ENCODE data around the gene RAD50. TPM values are rescaled to one million over a fixed set of nuclear protein-coding genes. Genes with fewer than 3 reads are reported as not detected.

RAD50 gene
- total RNA-seq, 2 donors from 2014 or later = 28.4 to 32.7 TPM

- no peak overlapping the region for H3K4me3 ChIP-seq
- no peaks in the 10 kb centered on the region for H3K4me1 ChIP-seq (ENCODE audit: control insufficient read depth in 1 of 2, low read depth in 2 of 2)
- no peaks in the 10 kb centered on the region for H3K27me3 ChIP-seq (replicated peaks; ENCODE audit: insufficient read depth)
- H3K9me3 ChIP-seq = no peaks in the 10 kb centered on the region
- ATAC-seq (ENCODE audit: insufficient number of reproducible peaks, low FRiP score, low read depth) (no peak), DNase-seq (ENCODE audit: low spot score) (no peak)
- no peaks in the 10 kb centered on the region for H3K36me3 ChIP-seq
- H3K27ac ChIP-seq = no peak overlapping the region
- TF ChIP-seq, protein P1, sequence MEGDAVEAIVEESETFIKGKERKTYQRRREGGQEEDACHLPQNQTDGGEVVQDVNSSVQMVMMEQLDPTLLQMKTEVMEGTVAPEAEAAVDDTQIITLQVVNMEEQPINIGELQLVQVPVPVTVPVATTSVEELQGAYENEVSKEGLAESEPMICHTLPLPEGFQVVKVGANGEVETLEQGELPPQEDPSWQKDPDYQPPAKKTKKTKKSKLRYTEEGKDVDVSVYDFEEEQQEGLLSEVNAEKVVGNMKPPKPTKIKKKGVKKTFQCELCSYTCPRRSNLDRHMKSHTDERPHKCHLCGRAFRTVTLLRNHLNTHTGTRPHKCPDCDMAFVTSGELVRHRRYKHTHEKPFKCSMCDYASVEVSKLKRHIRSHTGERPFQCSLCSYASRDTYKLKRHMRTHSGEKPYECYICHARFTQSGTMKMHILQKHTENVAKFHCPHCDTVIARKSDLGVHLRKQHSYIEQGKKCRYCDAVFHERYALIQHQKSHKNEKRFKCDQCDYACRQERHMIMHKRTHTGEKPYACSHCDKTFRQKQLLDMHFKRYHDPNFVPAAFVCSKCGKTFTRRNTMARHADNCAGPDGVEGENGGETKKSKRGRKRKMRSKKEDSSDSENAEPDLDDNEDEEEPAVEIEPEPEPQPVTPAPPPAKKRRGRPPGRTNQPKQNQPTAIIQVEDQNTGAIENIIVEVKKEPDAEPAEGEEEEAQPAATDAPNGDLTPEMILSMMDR (IDR thresholded peaks at IDR 0.05) = no peak
Measured at GRCh38 chr5:132539716-132540115, 17.1 kb upstream of the RAD50 start.

DNA sequence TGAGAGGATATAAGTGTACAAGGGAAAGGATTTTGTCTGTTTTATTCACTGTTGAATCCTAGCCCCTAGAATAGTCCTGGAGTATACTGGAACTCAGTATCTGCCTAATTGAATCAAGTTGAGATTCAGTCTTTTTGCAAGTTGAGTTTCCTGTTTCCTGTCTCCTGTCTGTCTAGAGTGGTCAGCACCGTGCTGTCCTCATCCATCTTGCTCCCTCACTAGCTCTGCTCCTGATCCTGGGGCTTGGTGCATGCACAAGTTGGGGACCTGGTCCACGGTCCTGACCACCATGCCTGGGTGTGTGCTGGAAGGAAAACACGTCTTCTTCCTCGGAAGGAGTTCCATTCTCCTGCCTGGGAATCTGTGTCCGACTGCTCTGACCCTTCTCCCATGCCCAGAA, 16.6 kb upstream of the RAD50 start:
- Histone ChIP-seq H3K4me3 (no peak overlapping the region), H3K4me1 (ENCODE audit: control insufficient read depth in 1 of 2, low read depth in 2 of 2) (no peaks in the 10 kb centered on the region), H3K36me3 (no peaks in the 10 kb centered on the region), H3K27me3 (replicated peaks; ENCODE audit: insufficient read depth) (no peaks in the 10 kb centered on the region), H3K27ac (no peak overlapping the region), H3K9me3 (no peaks in the 10 kb centered on the region)
- DNase-seq (ENCODE audit: low spot score) (no peak), ATAC-seq (ENCODE audit: insufficient number of reproducible peaks, low FRiP score, low read depth) (no peak)
- TF ChIP-seq, protein P1 (IDR thresholded peaks at IDR 0.05) = no peak

DNA sequence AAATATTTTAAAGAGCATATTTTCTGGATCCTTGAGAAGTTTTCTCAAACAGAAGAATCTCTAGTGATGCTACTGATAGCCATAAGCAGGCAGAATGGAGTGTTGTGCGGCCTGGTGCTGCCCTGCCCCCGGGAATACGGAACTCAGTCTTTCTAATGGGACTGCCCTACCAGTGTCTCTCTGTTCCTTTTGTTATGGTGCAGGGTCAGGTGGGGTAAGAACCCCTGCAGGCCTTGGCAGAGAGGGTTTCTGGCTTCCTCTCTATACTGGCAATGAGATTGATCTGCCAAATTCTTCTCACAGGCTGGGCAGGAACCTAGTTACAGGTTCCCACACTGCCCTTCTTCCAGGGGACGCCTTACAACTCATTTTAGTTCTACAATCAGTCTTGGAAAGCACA, 16.0 kb upstream of the RAD50 start:
- no peak overlapping the region for H3K4me3 ChIP-seq
- H3K9me3 ChIP-seq = no peaks in the 10 kb centered on the region
- no peaks in the 10 kb centered on the region for H3K36me3 ChIP-seq
- H3K4me1 ChIP-seq (ENCODE audit: control insufficient read depth in 1 of 2, low read depth in 2 of 2) = no peaks in the 10 kb centered on the region
- H3K27me3 ChIP-seq (replicated peaks; ENCODE audit: insufficient read depth) = no peaks in the 10 kb centered on the region
- no peak for DNase-seq (ENCODE audit: low spot score)
- no peak overlapping the region for H3K27ac ChIP-seq
- no peak for ATAC-seq (ENCODE audit: insufficient number of reproducible peaks, low FRiP score, low read depth)
- TF ChIP-seq, protein P1 (IDR thresholded peaks at IDR 0.05) = no peak

GRCh38 chr5:132543472-132544201, 13.1 kb upstream of the RAD50 start, which contains the start of gene IL5:
Gene IL5, minus strand, starts transcription at chr5:132543522. Its CDS starts 44 bp downstream, at chr5:132543478.
- no peak for DNase-seq (ENCODE audit: low spot score)
- ATAC-seq (ENCODE audit: insufficient number of reproducible peaks, low FRiP score, low read depth) = no peak
- TF ChIP-seq, protein P1 (IDR thresholded peaks at IDR 0.05) = no peak
- Histone ChIP-seq H3K27ac (no peak within 1 kb of the TSS), H3K36me3 (no peaks in the 10 kb centered on the region), H3K9me3 (no peaks in the 10 kb centered on the region), H3K4me1 (ENCODE audit: control insufficient read depth in 1 of 2, low read depth in 2 of 2) (no peaks in the 10 kb centered on the region), H3K4me3 (no peak within 1 kb of the TSS), H3K27me3 (replicated peaks; ENCODE audit: insufficient read depth) (no peaks in the 10 kb centered on the region)

- TF ChIP-seq, protein P1 (IDR thresholded peaks at IDR 0.05) = no peak
- DNase-seq (ENCODE audit: low spot score) (no peak), ATAC-seq (ENCODE audit: insufficient number of reproducible peaks, low FRiP score, low read depth) (no peak)
- no peak overlapping the region for H3K27ac ChIP-seq
- no peak overlapping the region for H3K4me3 ChIP-seq
- H3K9me3 ChIP-seq = no peaks in the 10 kb centered on the region
- H3K4me1 ChIP-seq (ENCODE audit: control insufficient read depth in 1 of 2, low read depth in 2 of 2) = no peaks in the 10 kb centered on the region
- H3K27me3 ChIP-seq (replicated peaks; ENCODE audit: insufficient read depth) = no peaks in the 10 kb centered on the region
- no peaks in the 10 kb centered on the region for H3K36me3 ChIP-seq
Measured at GRCh38 chr5:132546108-132546507, 10.7 kb upstream of the RAD50 start.
